Glutamatergic neuron (in vitro differentiated cells): Measurements from ENCODE around the gene CEMP1. TPM values are rescaled to one million over a fixed set of nuclear protein-coding genes. Genes with fewer than 3 reads are reported as not detected.

Source experiments
- DNase-seq: peaks from one replicate; pipeline ENCODE4 v3.0.0; 2022
- H3K27ac Mint-ChIP-seq: one replicate; pipeline ENCODE4 v1.8.0; 2020; ENCODE audit warnings: mild to moderate bottlenecking, mixed read lengths, inconsistent platforms; ENCODE audit not compliant: unreplicated experiment
- H3K27me3 Mint-ChIP-seq: one replicate; pipeline ENCODE4 v1.8.0; 2020; ENCODE audit warnings: mild to moderate bottlenecking, moderate library complexity, mixed read lengths, inconsistent platforms; ENCODE audit not compliant: unreplicated experiment
- H3K36me3 Mint-ChIP-seq: one replicate; pipeline ENCODE4 v1.8.0; 2020; ENCODE audit warnings: mild to moderate bottlenecking, mixed read lengths, inconsistent platforms; ENCODE audit not compliant: unreplicated experiment
- H3K4me1 Mint-ChIP-seq: one replicate; pipeline ENCODE4 v1.8.0; 2020; ENCODE audit warnings: mild to moderate bottlenecking, low read depth, mixed read lengths, inconsistent platforms; ENCODE audit not compliant: unreplicated experiment
- H3K4me3 Mint-ChIP-seq: one replicate; pipeline ENCODE4 v1.8.0; 2020; ENCODE audit warnings: mild to moderate bottlenecking, mixed read lengths, inconsistent platforms; ENCODE audit not compliant: unreplicated experiment
- H3K9me3 Mint-ChIP-seq: one replicate; pipeline ENCODE4 v1.8.0; 2020; ENCODE audit warnings: mild to moderate bottlenecking, moderate library complexity, mixed read lengths, inconsistent platforms; ENCODE audit not compliant: unreplicated experiment
- CTCF ChIP-seq: fragments of 200-600 bp; sonication (generic); IDR thresholded peaks from one replicate; pipeline ENCODE4 v1.5.0; 2021; ENCODE audit not compliant: partially characterized antibody, unreplicated experiment
- total RNA-seq: library from RNA; stranded (reverse); fragmentation: NEBNext Ultra II Directional; extraction: Animal tissue kit (Norgen Biotek cat#: 25700); gene quantifications from one replicate; pipeline ENCODE4 v1.2.1, GENCODE V29; 2021; ENCODE audit not compliant: unreplicated experiment

Gene CEMP1
- total RNA-seq, 1 donor from 2014 or later: not detected

- H3K27ac Mint-ChIP-seq: peak overlapping the region; percentile 92
- peaks cover 25% of the 10 kb centered on the region for H3K9me3 Mint-ChIP-seq
- H3K27me3 Mint-ChIP-seq: peaks cover 27% of the 10 kb centered on the region
- H3K4me3 Mint-ChIP-seq: peak overlapping the region; percentile 86
- H3K36me3 Mint-ChIP-seq: no peaks in the 10 kb centered on the region
- peaks cover 17% of the 10 kb centered on the region for H3K4me1 Mint-ChIP-seq
- no peak for TF ChIP-seq CTCF
- DNase-seq: peak; percentile 50
Measured at GRCh38 chr16:2512735-2513404, 18.3 kb downstream of the CEMP1 start.

- peak overlapping the region; percentile 92 for H3K27ac Mint-ChIP-seq
- H3K27me3 Mint-ChIP-seq: peaks cover 24% of the 10 kb centered on the region
- H3K4me3 Mint-ChIP-seq: peak overlapping the region; percentile 74
Measured at GRCh38 chr16:2511996-2512734, 19.0 kb downstream of the CEMP1 start.

GRCh38 chr16:2511128-2511800 lies 19.9 kb downstream of the CEMP1 start:
- DNase-seq: no peak
- peaks cover 9% of the 10 kb centered on the region for H3K4me1 Mint-ChIP-seq
- peaks cover 25% of the 10 kb centered on the region for H3K9me3 Mint-ChIP-seq
- peaks cover 22% of the 10 kb centered on the region for H3K27me3 Mint-ChIP-seq
- no peak overlapping the region for H3K4me3 Mint-ChIP-seq
- H3K27ac Mint-ChIP-seq: no peak overlapping the region
- no peaks in the 10 kb centered on the region for H3K36me3 Mint-ChIP-seq
- TF ChIP-seq CTCF: no peak

More at GRCh38 chr16:2511996-2512734, 19.0 kb downstream of the CEMP1 start:
- H3K4me1 Mint-ChIP-seq: peaks cover 13% of the 10 kb centered on the region
- TF ChIP-seq CTCF: no peak
- H3K36me3 Mint-ChIP-seq: no peaks in the 10 kb centered on the region
- no peak for DNase-seq
- H3K9me3 Mint-ChIP-seq: peaks cover 25% of the 10 kb centered on the region

DNA sequence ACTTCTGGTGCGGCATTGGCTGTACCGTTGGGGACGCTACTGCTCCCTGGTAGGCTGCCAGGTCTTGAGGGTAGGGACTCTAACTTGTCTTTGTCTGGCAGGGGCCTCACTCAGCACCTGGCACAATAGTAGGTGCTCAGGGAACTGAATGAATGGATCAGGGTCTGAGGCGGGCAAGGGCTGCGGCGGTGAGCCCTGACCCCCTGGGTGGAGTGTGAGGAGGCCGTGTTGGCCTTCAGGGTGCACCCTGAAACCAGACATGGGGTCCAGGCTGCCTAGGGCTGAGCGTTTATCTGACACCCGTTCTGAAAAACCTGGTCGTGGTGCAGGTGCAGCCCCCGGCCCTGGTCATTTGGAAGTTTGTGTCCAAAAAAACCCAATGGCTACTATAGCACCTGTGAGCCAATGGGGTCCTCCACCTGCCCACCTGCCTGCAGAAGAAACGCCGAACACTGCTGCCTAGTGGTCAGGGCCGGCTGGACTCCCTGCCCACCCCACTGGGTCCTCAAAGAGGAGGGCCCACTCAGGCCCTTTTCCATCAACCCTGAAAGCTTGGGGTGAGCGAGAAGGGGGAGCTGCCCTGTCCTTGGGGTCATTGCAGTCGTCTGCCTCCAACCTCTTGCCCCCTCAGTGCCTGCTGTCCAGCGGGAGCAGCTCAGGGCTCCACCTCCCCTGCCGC lies 22.3 kb downstream of the CEMP1 start:
- H3K27ac Mint-ChIP-seq: no peak overlapping the region
- no peak for DNase-seq
- peaks cover 20% of the 10 kb centered on the region for H3K27me3 Mint-ChIP-seq
- H3K36me3 Mint-ChIP-seq: no peaks in the 10 kb centered on the region
- no peak overlapping the region for H3K4me3 Mint-ChIP-seq
- H3K9me3 Mint-ChIP-seq: peaks cover 15% of the 10 kb centered on the region
- no peak for TF ChIP-seq CTCF
- no peaks in the 10 kb centered on the region for H3K4me1 Mint-ChIP-seq
